ENCODE measurements around the gene ATXN7. TPM values are rescaled to one million over a fixed set of nuclear protein-coding genes. Genes with fewer than 3 reads are reported as not detected.

ATXN7 gene
- total RNA-seq, 1 donor from 2014 or later, result 13.6 TPM

DNA sequence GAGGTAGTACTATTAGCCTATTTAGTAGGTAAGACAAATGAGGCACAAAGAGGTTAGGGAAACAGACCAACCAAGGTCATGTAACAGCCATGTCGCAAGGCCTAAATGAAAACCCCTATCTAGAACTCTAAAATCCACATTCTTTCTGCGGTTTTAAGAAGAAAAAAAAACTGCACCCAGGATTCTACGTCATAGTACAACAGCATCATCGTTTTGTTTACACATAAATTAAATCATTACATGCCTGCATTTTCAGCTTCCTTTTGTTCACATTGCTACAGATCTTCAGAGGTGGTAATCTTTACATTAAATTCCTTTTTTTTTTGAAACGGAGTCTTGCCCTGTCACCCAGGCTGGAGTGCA is 160.2 kb downstream of the ATXN7 start:
- no peak for DNase-seq

GRCh38 chr3:64026346-64026745 is 162.7 kb downstream of the ATXN7 start:
- no peak for DNase-seq

DNA sequence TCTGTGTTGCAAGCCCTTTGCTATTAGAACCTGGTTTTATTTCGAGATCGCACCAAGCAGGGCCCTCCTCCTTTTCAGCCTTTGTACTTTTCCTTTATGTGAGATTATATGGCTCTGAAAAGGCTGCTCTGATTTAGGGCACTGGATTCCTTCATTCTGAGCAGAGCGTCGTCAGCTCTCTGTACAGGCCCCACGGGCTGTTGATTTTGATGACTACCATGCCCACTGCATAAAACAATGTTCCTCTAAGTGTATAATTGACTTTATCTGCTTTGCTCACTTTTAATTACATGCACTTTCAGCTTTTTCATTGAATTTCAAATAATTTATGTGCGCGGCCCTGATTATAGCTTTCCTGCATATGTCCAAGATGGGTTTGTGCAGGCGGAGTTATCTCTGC is 164.0 kb downstream of the ATXN7 start:
- no peak for DNase-seq

GRCh38 chr3:64028754-64029153 is 165.1 kb downstream of the ATXN7 start:
- no peak for DNase-seq

DNA sequence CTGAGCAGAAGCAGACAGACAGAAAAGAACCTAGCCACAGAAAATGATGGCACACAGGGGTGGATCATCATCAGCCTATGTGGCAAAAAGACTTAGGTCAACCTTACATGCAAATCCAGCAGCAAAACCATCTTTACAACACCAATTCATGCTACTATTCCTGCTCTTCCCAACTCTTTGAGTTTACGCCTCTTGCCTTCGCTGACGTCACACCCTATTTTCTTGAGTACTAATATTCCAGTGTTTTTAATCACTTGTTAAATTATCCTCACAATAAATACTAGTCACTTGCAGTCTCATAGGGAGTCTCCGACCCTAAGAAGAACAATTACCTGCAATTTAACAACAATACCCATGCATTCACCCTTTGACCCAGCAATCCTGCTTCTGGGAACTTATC is 165.6 kb downstream of the ATXN7 start:
- no peak for DNase-seq

- peak; percentile 74 for DNase-seq
Observed at GRCh38 chr3:64030741-64031140, 167.1 kb downstream of the ATXN7 start.

DNA sequence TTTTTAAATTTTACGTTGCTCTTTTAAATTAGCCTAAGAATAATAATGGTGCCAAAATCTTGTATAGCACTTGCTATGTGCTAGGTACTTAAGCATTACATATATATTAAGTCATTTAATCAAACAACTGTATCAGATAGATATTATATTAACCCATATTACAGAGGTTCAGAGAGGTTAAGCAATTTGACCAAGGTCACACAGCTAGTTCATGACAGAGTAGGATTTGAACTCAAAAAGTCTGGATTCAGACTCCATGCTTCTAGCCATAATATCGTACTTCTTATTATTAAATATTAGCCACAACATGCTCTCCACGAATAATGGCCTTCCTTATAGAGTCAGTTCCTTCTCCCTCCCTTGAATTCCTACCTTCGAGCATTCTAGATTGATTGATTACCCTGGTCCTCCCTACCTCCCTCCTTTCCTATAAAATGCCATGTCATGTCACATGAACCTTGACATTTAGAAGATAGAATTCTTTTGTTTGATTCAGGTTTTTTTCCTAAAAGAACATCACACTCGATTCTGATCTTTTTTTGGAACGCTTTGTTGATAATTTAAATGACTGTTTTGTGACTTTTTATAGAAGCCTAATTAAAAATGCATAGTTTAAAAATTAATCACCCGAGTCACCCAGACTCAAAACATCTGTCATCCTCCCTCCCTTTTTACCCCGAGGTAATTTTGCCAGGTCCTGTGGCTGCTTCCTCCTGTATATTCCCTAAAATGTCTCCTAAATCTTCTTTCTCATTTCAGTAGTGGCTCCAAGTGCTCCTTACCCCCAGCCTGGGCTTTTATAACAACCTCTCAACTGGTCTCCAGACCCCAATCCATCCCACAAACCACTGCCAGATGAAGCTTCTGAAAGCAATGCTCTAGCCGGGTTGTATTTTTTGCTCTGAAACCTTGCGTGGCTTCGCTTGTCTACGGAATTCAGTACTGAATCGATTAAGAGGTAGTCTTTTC is 168.2 kb downstream of the ATXN7 start:
- DNase-seq, result no peak

DNA sequence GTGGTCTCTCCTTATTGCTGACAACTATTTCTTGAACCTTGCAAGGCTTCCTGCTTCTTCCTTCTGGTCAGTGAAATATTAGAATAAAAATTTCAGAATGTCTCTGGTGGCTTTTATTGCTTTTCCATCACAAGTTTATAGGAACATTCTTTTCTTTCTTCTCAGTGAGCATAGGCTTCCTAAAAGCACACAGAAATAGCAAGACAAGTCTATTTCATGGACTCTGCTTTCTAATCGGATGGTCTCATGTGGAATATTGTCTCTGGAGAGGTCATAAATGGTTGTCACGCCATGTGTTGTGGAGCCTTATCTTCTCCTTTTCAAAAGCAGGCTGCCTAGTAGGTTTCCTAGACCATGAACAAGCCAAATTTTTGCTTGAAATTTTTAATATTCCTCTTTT is 169.4 kb downstream of the ATXN7 start:
- DNase-seq, result no peak

- DNase-seq, result no peak
Observed at GRCh38 chr3:64037084-64037483, 173.4 kb downstream of the ATXN7 start.

DNA sequence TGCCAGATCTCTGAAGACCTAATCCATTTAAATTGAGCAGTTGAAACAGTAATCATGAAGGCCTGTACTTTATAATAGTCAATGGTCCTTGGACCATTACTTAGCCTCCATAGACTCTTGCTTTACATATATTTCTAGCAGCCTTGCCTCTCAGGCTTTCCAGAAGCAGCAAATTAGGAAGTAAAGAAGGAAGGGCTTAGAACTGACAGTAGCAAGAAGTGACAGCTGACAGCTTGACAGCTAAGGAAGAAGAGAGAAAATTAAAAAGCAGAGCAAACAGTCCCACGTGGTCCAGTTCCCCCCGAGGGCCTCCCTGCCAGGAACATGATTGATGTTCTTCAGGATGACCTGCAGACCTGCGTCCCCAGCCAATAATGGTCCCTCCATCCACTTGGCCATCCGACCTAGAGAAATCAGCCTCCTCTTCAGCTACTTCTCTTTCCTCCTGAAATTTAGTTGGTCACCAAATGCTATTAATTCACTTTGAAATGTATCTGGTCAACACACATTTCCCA is 174.6 kb downstream of the ATXN7 start:
- no peak for DNase-seq

- DNase-seq, result no peak
Observed at GRCh38 chr3:64039332-64039731, 175.7 kb downstream of the ATXN7 start.

DNA sequence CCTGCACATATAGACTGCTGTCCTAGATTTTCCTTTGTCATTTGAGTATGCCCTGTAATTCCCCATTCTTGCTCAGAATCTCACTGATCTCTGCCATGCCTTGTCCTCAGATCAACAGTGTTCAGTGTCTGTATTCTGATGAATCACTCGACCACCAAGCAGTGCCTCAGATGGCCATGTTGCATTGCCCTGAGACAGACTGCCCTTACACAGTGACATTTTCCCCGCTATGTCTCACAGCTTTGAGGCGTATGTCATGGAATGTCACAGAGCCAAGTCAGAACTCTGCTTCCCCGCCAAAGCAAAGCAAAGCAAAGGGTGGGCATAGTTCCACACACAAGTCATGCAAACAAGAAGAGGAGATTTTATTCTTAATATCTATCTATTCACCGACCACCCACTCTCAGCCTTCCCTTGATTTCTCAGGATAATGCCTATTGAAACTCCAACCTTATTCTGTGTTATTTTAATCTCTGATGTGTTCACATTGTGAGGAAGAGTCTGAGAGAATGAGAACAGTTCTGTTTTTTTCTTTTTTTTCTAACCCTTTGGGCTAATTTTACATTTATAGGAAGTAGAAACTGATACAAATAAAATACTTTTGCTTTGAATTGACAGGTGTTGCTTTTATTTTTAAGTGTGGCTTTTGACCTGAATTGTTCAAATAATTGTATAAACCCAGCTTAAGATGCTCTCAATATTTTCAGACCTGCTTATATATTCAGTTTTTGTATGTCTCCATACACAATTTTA is 176.5 kb downstream of the ATXN7 start:
- DNase-seq, result no peak

- DNase-seq, result no peak
Observed at GRCh38 chr3:64042952-64043351, 179.3 kb downstream of the ATXN7 start.

- no peak for DNase-seq
Observed at GRCh38 chr3:64046592-64046991, 182.9 kb downstream of the ATXN7 start.

DNA sequence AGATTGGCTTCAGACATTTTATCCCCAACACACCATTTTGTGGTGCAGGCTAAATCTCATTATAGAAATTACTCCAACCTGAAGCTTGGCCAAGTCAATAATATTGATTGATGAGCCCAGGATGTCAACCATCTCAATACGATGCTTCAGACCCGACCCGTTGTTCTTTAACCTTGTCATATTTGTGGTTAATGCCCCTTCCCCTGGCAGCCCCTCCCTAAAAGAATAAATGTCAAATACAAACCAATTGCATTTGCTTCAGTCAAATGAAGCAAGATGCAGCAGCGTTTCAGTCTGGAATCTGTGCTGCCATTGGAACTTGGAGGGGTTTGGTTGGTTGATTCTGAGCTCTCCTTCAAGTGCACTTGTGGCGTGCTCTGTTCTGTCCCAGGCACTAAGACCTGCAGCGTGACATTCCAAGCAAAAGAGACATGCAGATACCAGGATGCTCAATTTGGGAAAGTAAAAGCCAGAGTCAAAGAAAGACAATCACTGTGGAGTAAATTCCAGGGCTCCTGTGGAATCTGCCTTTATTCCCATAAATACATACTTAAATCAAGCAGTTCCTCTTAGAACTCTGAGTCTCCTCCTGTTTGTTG is 183.4 kb downstream of the ATXN7 start:
- no peak for DNase-seq

DNA sequence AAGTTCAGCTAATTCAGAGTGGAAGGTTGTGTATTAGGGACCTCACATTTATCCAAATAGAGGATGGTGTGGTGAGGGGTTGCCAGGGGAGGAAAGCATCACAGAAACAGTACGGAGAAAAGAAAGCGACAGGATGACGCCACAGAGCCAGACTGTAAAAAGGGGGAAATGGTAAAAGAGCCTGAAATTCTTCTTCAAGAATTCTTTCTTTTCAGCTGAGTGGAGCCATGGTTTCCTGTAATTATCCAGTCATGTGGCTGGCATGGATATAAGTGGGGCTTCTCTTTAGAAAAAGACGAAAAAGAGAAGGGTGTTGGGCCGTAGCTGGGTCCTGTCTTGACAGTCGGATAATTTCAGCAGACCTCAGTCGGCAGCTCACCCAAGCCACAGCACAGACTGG is 184.1 kb downstream of the ATXN7 start:
- DNase-seq, result no peak

DNA sequence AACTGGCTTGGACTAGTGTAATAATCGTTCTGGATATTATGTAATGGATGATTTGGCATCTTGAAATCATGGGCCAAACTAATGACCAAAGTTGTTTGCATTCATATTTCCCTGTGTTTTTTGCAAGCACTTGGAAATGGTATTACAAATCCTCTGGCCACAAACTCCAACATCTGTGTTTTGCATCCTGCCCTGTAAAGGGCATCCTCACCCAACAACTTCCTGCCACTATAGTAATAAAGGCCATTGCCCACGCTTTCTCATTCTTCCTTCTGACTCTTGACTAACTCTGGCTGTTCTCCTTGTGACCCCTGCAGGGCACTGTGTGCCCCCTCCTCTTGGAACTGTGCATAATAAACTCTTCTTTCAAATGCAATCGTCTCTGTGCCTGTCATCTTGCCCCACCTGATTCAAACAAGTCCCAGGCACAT is 185.0 kb downstream of the ATXN7 start:
- peak; percentile 4 for DNase-seq

- DNase-seq, result peak; percentile 5
Observed at GRCh38 chr3:64049136-64049535, 185.5 kb downstream of the ATXN7 start.

GRCh38 chr3:64049832-64050231 is 186.2 kb downstream of the ATXN7 start:
- no peak for DNase-seq
